GM12873 (cell line): ENCODE results near the gene EARS2.

Experiments
- TF ChIP-seq, protein P1 (sequence below): IDR thresholded peaks from 2 replicates; pipeline ENCODE4 v1.5.1; 2012; ENCODE audit warnings: low read depth, mild to moderate bottlenecking, moderate library complexity, low read length, control low read depth; ENCODE audit not compliant: insufficient read depth; ENCODE audit errors: missing control alignments

The EARS2 gene

DNA sequence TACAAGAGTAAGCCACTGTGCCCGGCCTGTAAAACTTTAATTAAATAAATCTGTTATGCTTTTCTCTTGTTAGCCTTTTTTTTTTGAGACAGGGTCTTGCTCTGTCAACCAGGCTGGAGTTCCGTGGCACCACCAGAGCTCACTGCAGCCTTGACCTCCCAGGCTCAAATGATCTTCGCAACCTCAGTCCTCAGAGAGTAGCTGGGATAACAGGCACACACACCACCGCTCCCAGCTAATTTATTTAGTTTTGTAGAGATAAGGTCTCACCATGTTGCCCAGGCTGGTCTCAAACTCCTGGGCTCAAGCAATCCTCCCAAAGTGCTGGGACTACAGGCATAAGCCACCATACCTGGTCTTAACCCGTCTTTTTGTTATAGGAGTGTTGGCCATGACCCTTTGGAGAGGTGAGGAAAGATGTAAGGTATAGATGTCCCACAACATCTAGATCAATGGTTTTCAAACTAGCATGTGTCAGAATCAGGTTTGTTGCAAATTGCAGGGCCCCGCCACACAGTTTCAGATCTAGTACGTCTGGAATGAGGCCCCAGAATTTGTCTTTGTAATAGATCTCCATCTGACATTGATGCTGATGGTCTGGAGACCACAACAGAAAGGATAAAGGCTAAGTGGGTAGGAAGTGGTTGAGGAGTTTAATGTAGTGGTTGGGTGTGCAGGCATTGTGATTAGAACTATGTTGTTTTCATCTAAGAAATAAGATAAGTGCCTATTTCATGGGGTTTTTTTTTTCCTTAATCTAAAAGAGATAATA, 42.6 kb downstream of the EARS2 start:
- TF ChIP-seq, protein P1, sequence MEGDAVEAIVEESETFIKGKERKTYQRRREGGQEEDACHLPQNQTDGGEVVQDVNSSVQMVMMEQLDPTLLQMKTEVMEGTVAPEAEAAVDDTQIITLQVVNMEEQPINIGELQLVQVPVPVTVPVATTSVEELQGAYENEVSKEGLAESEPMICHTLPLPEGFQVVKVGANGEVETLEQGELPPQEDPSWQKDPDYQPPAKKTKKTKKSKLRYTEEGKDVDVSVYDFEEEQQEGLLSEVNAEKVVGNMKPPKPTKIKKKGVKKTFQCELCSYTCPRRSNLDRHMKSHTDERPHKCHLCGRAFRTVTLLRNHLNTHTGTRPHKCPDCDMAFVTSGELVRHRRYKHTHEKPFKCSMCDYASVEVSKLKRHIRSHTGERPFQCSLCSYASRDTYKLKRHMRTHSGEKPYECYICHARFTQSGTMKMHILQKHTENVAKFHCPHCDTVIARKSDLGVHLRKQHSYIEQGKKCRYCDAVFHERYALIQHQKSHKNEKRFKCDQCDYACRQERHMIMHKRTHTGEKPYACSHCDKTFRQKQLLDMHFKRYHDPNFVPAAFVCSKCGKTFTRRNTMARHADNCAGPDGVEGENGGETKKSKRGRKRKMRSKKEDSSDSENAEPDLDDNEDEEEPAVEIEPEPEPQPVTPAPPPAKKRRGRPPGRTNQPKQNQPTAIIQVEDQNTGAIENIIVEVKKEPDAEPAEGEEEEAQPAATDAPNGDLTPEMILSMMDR, result no peak

DNA sequence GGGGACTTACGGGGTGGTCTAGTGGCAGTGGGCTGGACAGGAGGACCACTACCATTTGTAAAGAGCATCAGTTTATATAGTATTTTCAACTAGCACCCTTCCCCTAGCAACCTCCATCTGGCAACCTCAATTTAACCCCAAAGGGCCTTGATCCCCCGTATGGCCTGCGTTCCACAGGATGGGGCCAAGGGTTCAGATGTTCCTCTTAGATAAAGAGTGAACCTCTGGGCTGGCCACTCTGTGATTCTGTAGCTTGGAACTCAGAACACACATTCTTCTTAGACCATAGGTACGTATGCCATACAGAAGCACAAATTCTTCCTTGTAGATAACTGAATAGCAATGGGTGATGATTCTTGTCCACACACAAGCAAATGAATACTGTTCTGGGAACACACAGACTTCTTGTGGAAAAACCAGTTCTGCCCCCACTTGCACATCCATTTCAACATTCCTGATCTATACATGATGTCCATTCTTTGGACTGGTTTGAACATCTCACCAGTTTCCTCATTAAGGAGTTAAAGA, 44.9 kb downstream of the EARS2 start:
- TF ChIP-seq, protein P1, result no peak

DNA sequence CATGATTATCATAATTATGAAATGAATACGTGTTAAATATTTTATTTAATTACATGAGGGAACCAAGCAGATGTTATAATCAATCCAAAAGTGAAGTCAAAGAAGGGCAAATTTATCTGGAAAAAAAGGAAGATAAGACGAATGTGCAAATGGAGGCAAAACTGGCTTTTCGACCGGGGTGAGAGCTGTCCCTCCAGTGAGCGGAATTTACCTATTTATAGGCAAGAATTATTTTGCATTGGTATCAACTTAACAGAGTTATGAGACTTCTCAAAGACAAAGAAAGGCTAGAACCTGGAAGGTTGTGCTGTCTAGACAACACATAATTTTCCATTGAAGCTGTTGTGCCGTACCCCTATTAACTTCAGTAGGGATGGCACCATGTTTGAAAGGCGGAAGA, 45.4 kb downstream of the EARS2 start:
- TF ChIP-seq, protein P1, result no peak

DNA sequence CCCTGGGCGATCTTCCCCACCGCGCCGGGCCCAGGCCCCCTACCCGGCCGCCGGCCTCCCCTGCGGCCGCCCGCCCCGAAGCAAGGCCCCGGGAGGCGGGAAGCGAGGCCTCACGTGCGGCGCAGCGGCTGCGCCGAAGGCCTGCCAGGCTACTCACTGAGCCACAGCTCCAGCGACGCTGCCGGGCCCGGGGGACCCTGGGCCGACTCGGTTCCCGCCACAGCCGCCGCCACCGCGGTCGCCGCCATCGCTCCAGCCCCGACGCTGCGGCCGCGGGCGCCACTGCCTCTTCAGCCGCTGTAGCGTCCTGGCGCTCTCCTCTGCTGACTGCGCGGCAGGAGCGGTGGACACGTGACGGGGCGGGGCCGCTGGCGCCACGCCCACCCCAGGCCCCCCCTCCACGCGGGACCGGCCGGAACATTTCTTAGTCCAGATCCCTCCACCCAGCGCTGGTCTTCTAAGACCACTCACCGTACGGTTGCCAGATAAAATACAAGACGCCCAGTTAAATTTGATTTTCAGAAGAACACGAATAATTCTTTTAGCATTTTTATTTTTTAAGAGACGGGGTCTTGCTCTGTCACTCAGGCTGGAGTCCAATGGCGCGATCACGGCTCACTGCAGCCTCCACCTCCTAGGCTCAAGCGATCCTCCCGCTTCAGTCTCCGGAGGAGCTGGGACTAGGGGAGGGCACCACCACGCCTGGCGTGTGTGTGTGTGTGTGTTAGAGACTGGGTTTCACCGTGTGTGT, 46.8 kb downstream of the EARS2 start, which contains the start of gene GGA2:
GGA2 (minus strand) TSS at position 331 of the 751 bp plus-strand sequence; CDS start at position 248, 83 bp downstream.
- TF ChIP-seq, protein P1, result no peak

DNA sequence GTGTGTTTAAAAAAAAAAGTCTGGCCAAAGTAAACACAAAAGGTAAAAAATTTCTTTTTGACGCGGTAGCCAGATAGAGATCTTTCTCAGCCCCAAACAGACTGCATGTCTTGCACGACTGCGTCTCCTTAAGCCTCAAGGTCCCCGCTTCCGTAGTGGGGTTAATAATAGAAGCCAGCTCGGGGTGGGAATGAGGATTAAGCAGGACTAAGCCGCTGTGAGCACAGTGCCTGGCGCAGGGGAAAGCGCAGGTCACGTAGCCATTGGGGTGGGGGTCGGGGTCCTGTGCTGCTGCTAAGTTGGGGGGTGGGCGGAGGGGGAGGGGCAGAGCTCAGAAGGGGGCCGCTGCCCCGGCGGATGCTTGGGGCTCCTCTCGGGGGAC, 47.4 kb downstream of the EARS2 start:
- TF ChIP-seq, protein P1, result no peak

DNA sequence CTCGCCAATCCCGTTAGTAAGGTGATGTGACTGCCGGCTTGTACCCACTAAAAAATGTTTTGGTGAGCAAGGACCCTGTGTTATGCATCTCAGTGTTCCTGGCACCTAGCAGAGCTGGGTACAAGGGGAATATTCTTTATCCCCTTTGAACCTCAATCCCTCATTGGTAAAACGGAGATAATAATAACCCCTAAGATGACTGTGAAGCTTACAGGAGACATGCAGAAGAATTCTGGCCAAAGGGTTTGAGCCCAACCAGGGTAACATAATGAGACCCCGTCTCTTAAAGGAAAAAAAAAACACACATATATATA, 47.8 kb downstream of the EARS2 start:
- TF ChIP-seq, protein P1, result no peak
